Suprapubic skin (tissue), 3 donors: ENCODE measurements around the gene FREY1.

Experiments
- CTCF ChIP-seq, 2 donors: fragments of 200-600 bp in 1 of 2; fragments of 450-650 bp in 1 of 2; sonication (generic) in 1 of 2; IDR thresholded peaks; one replicate each; pipeline ENCODE4 v1.5.1; 2016 to 2019; ENCODE audit warnings: antibody characterized with exemption in 2 of 2, mild to moderate bottlenecking in 1 of 2, moderate library complexity in 1 of 2
- POLR2AphosphoS5 ChIP-seq, 3 donors: sonication (generic); formaldehyde crosslinking; IDR thresholded peaks; one replicate each; pipeline ENCODE4 v1.6.1; 2017; ENCODE audit warnings: antibody characterized with exemption in 3 of 3

GRCh38 chr11:45886816-45887520, 20.1 kb downstream of the FREY1 start:
- TF ChIP-seq CTCF (IDR thresholded peaks at IDR 0.05) (no peak), POLR2AphosphoS5 (IDR thresholded peaks at IDR 0.05) (no peak)
